Activated CD8-positive, alpha-beta memory T cell treated with anti-CD3 and anti-CD28 coated beads, Interleukin-2, amount 10 ng/mL, durations not matched to agents 7 days and 5 days (primary cell): Measurements from ENCODE around the gene DZIP1. TPM values are rescaled to one million over a fixed set of nuclear protein-coding genes. Genes with fewer than 3 reads are reported as not detected.

Source experiments
- ATAC-seq: fragments of 150-1000 bp; cut with Tn5 transposase; one replicate; pipeline ENCODE4 v1.10.0; 2021; ENCODE audit warnings: moderate library complexity
- CTCF ChIA-PET: fragments of 350-600 bp; sonication (Branson Sonifier 250); formaldehyde crosslinking; loops from one replicate; lab custom pipeline; 2021; ENCODE audit warnings: antibody characterized with exemption; lab: Charles Lee
- DNase-seq: peaks from one replicate; pipeline ENCODE4 v3.0.0-alpha.2; 2020
- H3K27ac Mint-ChIP-seq: one replicate; pipeline ENCODE4 v1.8.0; 2021; ENCODE audit warnings: mild to moderate bottlenecking, mixed read lengths
- H3K27me3 Mint-ChIP-seq: one replicate; pipeline ENCODE4 v1.8.0; 2021; ENCODE audit warnings: mixed read lengths
- H3K36me3 Mint-ChIP-seq: one replicate; pipeline ENCODE4 v1.8.0; 2021; ENCODE audit warnings: mild to moderate bottlenecking, mixed read lengths
- H3K4me1 Mint-ChIP-seq: one replicate; pipeline ENCODE4 v1.8.0; 2021; ENCODE audit warnings: mixed read lengths
- H3K4me3 Mint-ChIP-seq: one replicate; pipeline ENCODE4 v1.8.0; 2021; ENCODE audit warnings: mild to moderate bottlenecking, moderate library complexity, mixed read lengths
- H3K9me3 Mint-ChIP-seq: one replicate; pipeline ENCODE4 v1.8.0; 2022; ENCODE audit warnings: low read depth, mixed read lengths
- total RNA-seq, 2 experiments: library from RNA; stranded (reverse); gene quantifications; one replicate each; pipeline ENCODE4 v1.2.3, GENCODE V29; 2021

Gene DZIP1
- total RNA-seq, 2 experiments from 2014 or later = 0.26 to 1.3 TPM

GRCh38 chr13:95636853-95637252 is 7.7 kb downstream of the DZIP1 start:
- H3K27ac Mint-ChIP-seq = no peak overlapping the region
- DNase-seq (no peak), ATAC-seq (no peak)
- no peaks in the 10 kb centered on the region for H3K36me3 Mint-ChIP-seq
- H3K9me3 Mint-ChIP-seq = no peaks in the 10 kb centered on the region
- H3K27me3 Mint-ChIP-seq = peaks cover 29% of the 10 kb centered on the region
- CTCF ChIA-PET = no interaction called here
- H3K4me3 Mint-ChIP-seq = no peak overlapping the region
- peaks cover 2% of the 10 kb centered on the region for H3K4me1 Mint-ChIP-seq

- no peaks in the 10 kb centered on the region for H3K36me3 Mint-ChIP-seq
- CTCF ChIA-PET = interaction anchor here (1.4 kb wide), 1 partner anchor 204 kb away, joined by 5 read pairs; no protein-coding TSS in a partner anchor
- ATAC-seq (no peak), DNase-seq (no peak)
- peaks cover 22% of the 10 kb centered on the region for H3K27me3 Mint-ChIP-seq
- no peak overlapping the region for H3K4me3 Mint-ChIP-seq
- H3K27ac Mint-ChIP-seq = no peak overlapping the region
- no peaks in the 10 kb centered on the region for H3K4me1 Mint-ChIP-seq
- no peaks in the 10 kb centered on the region for H3K9me3 Mint-ChIP-seq
Observed at GRCh38 chr13:95630593-95630992, 13.9 kb downstream of the DZIP1 start.

GRCh38 chr13:95629071-95629470 is 15.4 kb downstream of the DZIP1 start:
- CTCF ChIA-PET = no interaction called here
- H3K9me3 Mint-ChIP-seq = no peaks in the 10 kb centered on the region
- H3K27me3 Mint-ChIP-seq = peaks cover 23% of the 10 kb centered on the region
- no peaks in the 10 kb centered on the region for H3K36me3 Mint-ChIP-seq
- H3K27ac Mint-ChIP-seq = no peak overlapping the region
- H3K4me3 Mint-ChIP-seq = no peak overlapping the region
- DNase-seq (no peak), ATAC-seq (no peak)
- H3K4me1 Mint-ChIP-seq = no peaks in the 10 kb centered on the region

- Mint-ChIP-seq H3K36me3 (no peaks in the 10 kb centered on the region), H3K27ac (no peak overlapping the region), H3K4me3 (no peak overlapping the region), H3K27me3 (peaks cover 21% of the 10 kb centered on the region), H3K4me1 (no peaks in the 10 kb centered on the region), H3K9me3 (no peaks in the 10 kb centered on the region)
- DNase-seq (no peak), ATAC-seq (no peak)
- CTCF ChIA-PET = no interaction called here
Observed at GRCh38 chr13:95628488-95628887, 16.0 kb downstream of the DZIP1 start.

GRCh38 chr13:95627590-95627989 is 16.9 kb downstream of the DZIP1 start:
- Mint-ChIP-seq H3K9me3 (no peaks in the 10 kb centered on the region), H3K27me3 (peaks cover 21% of the 10 kb centered on the region), H3K4me3 (no peak overlapping the region), H3K4me1 (no peaks in the 10 kb centered on the region), H3K27ac (no peak overlapping the region), H3K36me3 (no peaks in the 10 kb centered on the region)
- ATAC-seq (no peak), DNase-seq (no peak)
- CTCF ChIA-PET = interaction anchor here (4.2 kb wide), 1 partner anchor 206 kb away, joined by 53 read pairs; no protein-coding TSS in a partner anchor

- Mint-ChIP-seq H3K27me3 (peaks cover 21% of the 10 kb centered on the region), H3K9me3 (no peaks in the 10 kb centered on the region), H3K4me1 (no peaks in the 10 kb centered on the region), H3K4me3 (no peak overlapping the region), H3K36me3 (no peaks in the 10 kb centered on the region), H3K27ac (no peak overlapping the region)
- ATAC-seq = no peak
- CTCF ChIA-PET = interaction anchor here (4.2 kb wide), 1 partner anchor 206 kb away, joined by 53 read pairs; no protein-coding TSS in a partner anchor
- no peak for DNase-seq
Observed at GRCh38 chr13:95626768-95627167, 17.7 kb downstream of the DZIP1 start.

- DNase-seq = no peak
- Mint-ChIP-seq H3K4me1 (no peaks in the 10 kb centered on the region), H3K27ac (no peak overlapping the region), H3K27me3 (peaks cover 23% of the 10 kb centered on the region), H3K9me3 (no peaks in the 10 kb centered on the region), H3K4me3 (no peak overlapping the region), H3K36me3 (no peaks in the 10 kb centered on the region)
- CTCF ChIA-PET = interaction anchor here (0.7 to 4.2 kb wide), 15 partner anchors 9 to 435 kb away, joined by 3 to 53 read pairs (median 4); partner anchors contain the start of gene DZIP1
- ATAC-seq = no peak
Observed at GRCh38 chr13:95624020-95624419, 20.5 kb downstream of the DZIP1 start.

GRCh38 chr13:95623141-95623540 is 21.4 kb downstream of the DZIP1 start:
- CTCF ChIA-PET = interaction anchor here (0.8 to 5.2 kb wide), 5 partner anchors 8 to 434 kb away, joined by 3 to 53 read pairs (median 8); no protein-coding TSS in a partner anchor
- DNase-seq = no peak
- Mint-ChIP-seq H3K27me3 (peaks cover 26% of the 10 kb centered on the region), H3K27ac (no peak overlapping the region), H3K4me1 (no peaks in the 10 kb centered on the region), H3K4me3 (no peak overlapping the region), H3K9me3 (no peaks in the 10 kb centered on the region), H3K36me3 (no peaks in the 10 kb centered on the region)
- ATAC-seq = no peak

- H3K27me3 Mint-ChIP-seq = peaks cover 15% of the 10 kb centered on the region
- H3K9me3 Mint-ChIP-seq = no peaks in the 10 kb centered on the region
- no peak for DNase-seq
- H3K36me3 Mint-ChIP-seq = no peaks in the 10 kb centered on the region
- CTCF ChIA-PET = interaction anchor here (5.2 kb wide), 1 partner anchor 213 kb away, joined by 31 read pairs; no protein-coding TSS in a partner anchor
- no peak overlapping the region for H3K27ac Mint-ChIP-seq
- no peak overlapping the region for H3K4me3 Mint-ChIP-seq
- no peaks in the 10 kb centered on the region for H3K4me1 Mint-ChIP-seq
- ATAC-seq = no peak
Observed at GRCh38 chr13:95620825-95621498, 23.5 kb downstream of the DZIP1 start.

- Mint-ChIP-seq H3K4me3 (no peak overlapping the region), H3K4me1 (no peaks in the 10 kb centered on the region), H3K27me3 (peaks cover 13% of the 10 kb centered on the region), H3K9me3 (no peaks in the 10 kb centered on the region), H3K27ac (no peak overlapping the region), H3K36me3 (no peaks in the 10 kb centered on the region)
- CTCF ChIA-PET = interaction anchor here (5.2 kb wide), 1 partner anchor 214 kb away, joined by 31 read pairs; no protein-coding TSS in a partner anchor
- DNase-seq = no peak
- no peak for ATAC-seq
Observed at GRCh38 chr13:95620030-95620824, 24.3 kb downstream of the DZIP1 start.

GRCh38 chr13:95615539-95615938 is 29.0 kb downstream of the DZIP1 start:
- no peaks in the 10 kb centered on the region for H3K36me3 Mint-ChIP-seq
- no peaks in the 10 kb centered on the region for H3K4me1 Mint-ChIP-seq
- ATAC-seq (no peak), DNase-seq (no peak)
- H3K27me3 Mint-ChIP-seq = peaks cover 11% of the 10 kb centered on the region
- H3K27ac Mint-ChIP-seq = no peak overlapping the region
- H3K4me3 Mint-ChIP-seq = no peak overlapping the region
- H3K9me3 Mint-ChIP-seq = no peaks in the 10 kb centered on the region
- CTCF ChIA-PET = interaction anchor here (0.9 to 2.0 kb wide), 2 partner anchors 9 to 219 kb away, joined by 4 to 5 read pairs; no protein-coding TSS in a partner anchor

- peaks cover 10% of the 10 kb centered on the region for H3K27me3 Mint-ChIP-seq
- H3K4me1 Mint-ChIP-seq = no peaks in the 10 kb centered on the region
- H3K9me3 Mint-ChIP-seq = no peaks in the 10 kb centered on the region
- ATAC-seq (no peak), DNase-seq (no peak)
- H3K27ac Mint-ChIP-seq = no peak overlapping the region
- H3K36me3 Mint-ChIP-seq = no peaks in the 10 kb centered on the region
- CTCF ChIA-PET = interaction anchor here (0.7 to 2.0 kb wide), 2 partner anchors 9 to 130 kb away, joined by 3 to 5 read pairs; no protein-coding TSS in a partner anchor
- H3K4me3 Mint-ChIP-seq = no peak overlapping the region
Observed at GRCh38 chr13:95614641-95615245, 29.8 kb downstream of the DZIP1 start.
